Omental fat pad (tissue), 4 donors: ENCODE measurements around the gene OPA1. TPM values are rescaled to one million over a fixed set of nuclear protein-coding genes. Genes with fewer than 3 reads are reported as not detected.

Experiments used
- ATAC-seq: fragments of 150-250 bp; one replicate; pipeline ENCODE4 v1.9.1; 2016; ENCODE audit warnings: mild to moderate bottlenecking, moderate library complexity; ENCODE audit not compliant: low FRiP score
- DNase-seq: peaks from one replicate; pipeline ENCODE4 v3.0.0-alpha.2; 2019; ENCODE audit warnings: low spot score
- CTCF ChIP-seq, 3 donors: fragments of 450-650 bp; IDR thresholded peaks; one replicate each; pipeline ENCODE4 v1.5.1; 2016 to 2017; ENCODE audit warnings: antibody characterized with exemption in 3 of 3, mild to moderate bottlenecking in 3 of 3, moderate library complexity in 2 of 3
- total RNA-seq, 4 donors: library from RNA; depleted of rRNA; stranded (reverse); fragments of >200 nt; gene quantifications; one replicate each; pipeline ENCODE4 v1.1.0, GENCODE V29; 2016

The OPA1 gene
- total RNA-seq, 4 donors from 2014 or later = 40.3 to 64.1 (median 41.9) TPM

DNA sequence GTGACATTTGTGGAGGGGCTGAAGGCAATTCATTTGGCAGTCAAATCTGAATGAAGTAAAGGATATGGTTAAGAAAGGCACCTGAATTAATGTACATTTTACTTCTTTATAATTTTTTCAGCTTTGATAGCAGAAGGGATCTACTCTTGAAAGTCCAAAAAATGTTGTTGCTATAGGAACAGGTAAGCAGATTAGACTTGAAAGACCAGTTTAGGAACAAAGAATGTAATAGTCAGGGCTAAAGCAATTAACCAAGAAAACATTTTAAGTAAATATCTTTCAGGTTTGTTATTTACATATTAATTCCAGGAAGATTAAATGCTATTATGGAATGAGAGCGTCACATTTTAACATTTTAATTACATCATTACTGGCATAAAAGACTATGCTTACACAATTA is 39.4 kb upstream of the OPA1 start:
- DNase-seq (no peak), ATAC-seq (no peak)
- TF ChIP-seq CTCF (IDR thresholded peaks at IDR 0.05) = no peak

DNA sequence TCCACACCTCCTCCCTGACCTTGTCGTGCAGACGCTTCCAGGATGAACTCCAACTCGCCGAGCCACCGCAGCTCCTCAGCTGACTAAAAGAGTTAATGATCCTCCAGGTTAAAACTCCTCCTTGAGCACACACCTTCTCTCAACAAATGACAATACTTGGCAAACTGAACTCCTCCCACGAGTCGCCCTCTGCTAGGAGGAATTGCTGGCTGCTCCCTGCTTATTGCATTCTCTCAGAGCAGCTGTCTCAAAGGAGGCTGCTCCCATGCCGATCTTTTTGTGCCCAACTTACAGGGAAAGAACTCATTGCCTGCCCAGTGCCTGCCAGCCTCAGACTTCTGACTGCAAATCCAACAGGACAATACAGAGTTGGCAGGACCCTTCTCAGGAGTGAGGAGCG is 38.2 kb upstream of the OPA1 start, which contains the start of gene ATP13A4:
Gene ATP13A4 (minus strand): TSS at position 85 of the 400 bp plus-strand sequence. CDS start 96 bp downstream, outside the sequence.
- ATAC-seq (no peak), DNase-seq (no peak)
- no peak for TF ChIP-seq CTCF (IDR thresholded peaks at IDR 0.05)

DNA sequence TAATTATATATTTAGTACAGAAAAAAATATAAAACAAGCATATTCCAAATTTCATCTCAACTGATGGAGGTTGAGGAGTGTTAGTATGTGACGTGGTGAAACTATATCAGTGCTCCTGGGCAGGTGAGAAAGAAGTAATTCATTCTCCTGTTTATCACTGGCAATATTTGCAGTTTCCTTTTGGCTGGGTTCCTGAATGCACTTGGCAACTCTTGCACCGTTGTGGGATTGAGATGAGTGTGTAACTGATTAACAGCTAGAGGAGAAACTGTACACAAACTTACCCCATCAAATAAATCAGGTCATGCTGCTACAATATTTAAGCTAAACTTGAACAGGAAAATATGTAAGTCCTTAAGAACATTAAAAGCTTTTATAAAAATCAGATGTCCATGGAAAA is 36.2 kb upstream of the OPA1 start:
- ATAC-seq (no peak), DNase-seq (no peak)
- no peak for TF ChIP-seq CTCF (IDR thresholded peaks at IDR 0.05)

GRCh38 chr3:193559100-193559499 is 33.9 kb upstream of the OPA1 start:
- no peak for TF ChIP-seq CTCF (IDR thresholded peaks at IDR 0.05)
- no peak for ATAC-seq
- no peak for DNase-seq

DNA sequence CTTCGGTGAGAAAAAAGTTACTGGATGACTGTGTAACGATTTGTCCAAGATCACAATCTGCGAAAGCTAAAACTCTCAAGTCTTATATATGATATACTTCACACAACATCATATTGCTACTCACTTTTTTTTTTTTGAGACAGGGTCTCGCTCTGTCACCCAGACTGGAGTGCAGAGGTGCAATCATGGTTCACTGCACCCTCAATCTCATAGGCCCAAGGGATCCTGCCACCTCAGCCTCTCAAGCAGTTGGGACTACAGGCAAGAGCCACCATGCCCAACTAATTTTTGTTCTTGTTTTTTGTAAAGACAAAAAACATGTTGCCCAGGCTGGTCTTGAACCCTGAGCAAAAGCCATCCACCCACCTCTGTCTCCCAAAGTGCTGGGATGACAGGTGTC is 32.9 kb upstream of the OPA1 start:
- DNase-seq (no peak), ATAC-seq (no peak)
- TF ChIP-seq CTCF (IDR thresholded peaks at IDR 0.05) = no peak

GRCh38 chr3:193560870-193561269 is 32.1 kb upstream of the OPA1 start:
- DNase-seq = no peak
- no peak for TF ChIP-seq CTCF (IDR thresholded peaks at IDR 0.05)
- ATAC-seq = no peak

GRCh38 chr3:193563426-193563825 is 29.6 kb upstream of the OPA1 start:
- no peak for DNase-seq
- no peak for ATAC-seq
- TF ChIP-seq CTCF (IDR thresholded peaks at IDR 0.05) = no peak
